ENCODE results near the gene SUSD3. TPM values are rescaled to one million over a fixed set of nuclear protein-coding genes. Genes with fewer than 3 reads are reported as not detected.

The SUSD3 gene
- total and polyA plus RNA-seq, 2 of the 4 experiments (the other 2 are of a cell fraction), result 0.54 to 1.5 TPM

GRCh38 chr9:93115486-93116071 lies 57.1 kb downstream of the SUSD3 start:
- ChIA-PET CTCF (no interaction called here), POLR2A (ENCODE audit: unreplicated experiment) (no interaction called here)
- no peak overlapping the region for H2AK9ac ChIP-seq (replicated peaks; ENCODE audit: low read depth, low read length, poor library complexity)
- no peaks in the 10 kb centered on the region; the same call in 1 of the 2 replicates for H4K20me1 ChIP-seq (ENCODE audit: insufficient read depth, low read length)
- H3K4ac ChIP-seq (ENCODE audit: low read depth, low read length), result no peak overlapping the region; the same call in 1 of the 2 replicates
- no peak overlapping the region for H2BK5ac ChIP-seq (ENCODE audit: low read depth, low read length, poor library complexity, severe bottlenecking)
- H3K18ac ChIP-seq (ENCODE audit: low read depth, low read length), result no peak overlapping the region
- H3K14ac ChIP-seq (replicated peaks; ENCODE audit: low read depth, low read length), result no peak overlapping the region
- H2BK20ac ChIP-seq (ENCODE audit: low read depth, low read length), result no peak overlapping the region
- H4K91ac ChIP-seq (ENCODE audit: insufficient read depth, low read depth, low read length), result no peak overlapping the region
- no peak overlapping the region for H3K23ac ChIP-seq (ENCODE audit: low read depth, low read length)
- H3K9me3 ChIP-seq (ENCODE audit: control insufficient read depth, insufficient read depth, low read length), result no peaks in the 10 kb centered on the region
- no peak overlapping the region for H3K56ac ChIP-seq (ENCODE audit: extremely low read depth, insufficient read depth, low read length)
- peaks cover 20% of the 10 kb centered on the region for H3K9me1 ChIP-seq (ENCODE audit: insufficient read depth, low read length)
- H3K4me1 ChIP-seq (ENCODE audit: control insufficient read depth, insufficient read depth, low read length), result peaks cover 15% of the 10 kb centered on the region
- no peak overlapping the region for H3K27ac ChIP-seq (ENCODE audit: insufficient read depth, low read length)
- TF ChIP-seq CTCF (conservative IDR thresholded peaks at IDR 0.05; ENCODE audit: low read depth, low read length) (no peak), MAZ (IDR thresholded peaks at IDR 0.05; ENCODE audit: borderline replicate concordance, low read depth, low read length) (peak; percentile 32; the same call in 1 of the 2 replicates)
- peaks cover 14% of the 10 kb centered on the region for H3K36me3 ChIP-seq (ENCODE audit: control insufficient read depth, insufficient read depth, low read length)
- H3K9ac ChIP-seq (ENCODE audit: low read depth, low read length), result no peak overlapping the region
- no peak overlapping the region for H2BK120ac ChIP-seq (ENCODE audit: low read depth, low read length)
- H2AFZ ChIP-seq (replicated peaks; ENCODE audit: low read length, poor library complexity), result no peak overlapping the region
- WGBS, 2 experiments (ENCODE audit: extremely low coverage in 2 of 2, insufficient read length in 1 of 2), result 17 to 89% methylated on average over 1 of the region's 3 CpGs
- in situ Hi-C loops (cut with MboI; ENCODE audit: low sequenced_read_pairs), result loop anchor here (10.0 to 25.0 kb wide), 2 partner anchors 339 to 447 kb away; partner anchors contain the start of genes FAM120A and FAM120AOS
- no TSS peak for BruUV-seq (replicated peaks)
- peak overlapping the region; percentile 73; the same call in 1 of the 2 replicates for H2AK5ac ChIP-seq (ENCODE audit: low read depth, low read length)
- H2BK15ac ChIP-seq (ENCODE audit: low read depth, low read length), result no peak overlapping the region; the same call in 2 of the 3 replicates
- H3K79me1 ChIP-seq (ENCODE audit: low read depth in 1 of 2, low read length in 2 of 2), result 0 out of 4 replicates have a peak, but pooled peaks cover 3 to 5% of the 10 kb centered on the region in 2 experiments
- H4K5ac ChIP-seq (ENCODE audit: low read depth, low read length), result no peak overlapping the region; the same call in 1 of the 2 replicates
- H3K4me2 ChIP-seq (ENCODE audit: low read depth, low read length), result no peak overlapping the region
- intact Hi-C loops (cut with micrococcal nuclease), result no loop called here
- ATAC-seq (ENCODE audit: low read depth), result no peak; the same call in 1 of the 2 replicates
- no peaks in the 10 kb centered on the region for H3K27me3 ChIP-seq (ENCODE audit: control insufficient read depth, insufficient read depth, low read length)
- no peak for DNase-seq
- dilution Hi-C loops (cut with HindIII; ENCODE audit: low sequenced_read_pairs, unreplicated experiment), result no loop called here
- no peak overlapping the region for H3K4me3 ChIP-seq (ENCODE audit: insufficient read depth, low read depth, low read length)
- peak overlapping the region; percentile 71 to 90; a peak in 3 of 4 replicates for H4K8ac ChIP-seq (ENCODE audit: low read depth in 2 of 2, low read length in 2 of 2)
